CD4-positive, alpha-beta T cell (primary cell): ENCODE data around the gene ISOC2. TPM values are rescaled to one million over a fixed set of nuclear protein-coding genes. Genes with fewer than 3 reads are reported as not detected.

Experiments
- ATAC-seq: fragments of 200-7000 bp; cut with Tn5 transposase; one replicate; pipeline ENCODE4 v1.10.0; 2022; ENCODE audit warnings: mild to moderate bottlenecking; ENCODE audit not compliant: poor library complexity
- CTCF ChIA-PET: fragments of 350-600 bp; sonication (Branson Sonifier 250); formaldehyde crosslinking; loops from one replicate; lab custom pipeline; 2021; ENCODE audit warnings: antibody characterized with exemption, inconsistent platforms; lab: Charles Lee
- POLR2A ChIA-PET: fragments of 350-600 bp; sonication (Branson Sonifier 250); formaldehyde crosslinking; loops from one replicate; lab custom pipeline; 2021; ENCODE audit warnings: antibody characterized with exemption, inconsistent platforms; lab: Charles Lee
- DNase-seq, 14 experiments: peaks; one replicate each; pipeline ENCODE4 v3.0.0-alpha.2; 2013 to 2020; ENCODE audit warnings: mixed read lengths in 2 of 14
- H3K27ac ChIP-seq, 2 donors: one replicate each; pipeline versions ENCODE4 v1.5.1 to v1.7.0; 2013; ENCODE audit warnings: low read length in 2 of 2, low read depth in 1 of 2, mild to moderate bottlenecking in 1 of 2
- H3K27me3 ChIP-seq, 2 experiments: 1 replicate in 1 of 2; 2 replicates in 1 of 2; pipeline versions ENCODE4 v1.6.1 to v1.7.0; 2013; ENCODE audit warnings: low read length in 2 of 2, control low read depth in 1 of 2, mild to moderate bottlenecking in 1 of 2, moderate library complexity in 1 of 2; ENCODE audit not compliant: insufficient read depth in 2 of 2, control insufficient read depth in 1 of 2
- H3K36me3 ChIP-seq: one replicate; pipeline ENCODE4 v1.6.1; 2013; ENCODE audit warnings: low read length, control low read depth; ENCODE audit not compliant: insufficient read depth
- H3K4me1 ChIP-seq: one replicate; pipeline ENCODE4 v1.6.1; 2013; ENCODE audit warnings: low read length, control low read depth; ENCODE audit not compliant: insufficient read depth
- H3K4me3 ChIP-seq: one replicate; pipeline ENCODE4 v1.5.1; 2013; ENCODE audit warnings: mild to moderate bottlenecking, low read length, moderate library complexity
- H3K9me3 ChIP-seq, 2 experiments: 1 replicate in 1 of 2; 2 replicates in 1 of 2; pipeline versions ENCODE4 v1.6.1 to v1.7.0; 2013; ENCODE audit warnings: low read length in 2 of 2, mild to moderate bottlenecking in 2 of 2, control low read depth in 1 of 2, moderate library complexity in 1 of 2; ENCODE audit not compliant: control insufficient read depth in 1 of 2, insufficient read depth in 1 of 2
- H3K27ac Mint-ChIP-seq: one replicate; pipeline ENCODE4 v1.8.0; 2020; ENCODE audit warnings: mixed read lengths
- H3K27me3 Mint-ChIP-seq: one replicate; pipeline ENCODE4 v1.8.0; 2021; ENCODE audit warnings: mixed read lengths
- H3K36me3 Mint-ChIP-seq: one replicate; pipeline ENCODE4 v1.8.0; 2021; ENCODE audit warnings: low read depth, mixed read lengths
- H3K4me1 Mint-ChIP-seq: one replicate; pipeline ENCODE4 v1.8.0; 2021; ENCODE audit warnings: low read depth, mixed read lengths
- H3K4me3 Mint-ChIP-seq: one replicate; pipeline ENCODE4 v1.8.0; 2020; ENCODE audit warnings: mild to moderate bottlenecking, mixed read lengths
- H3K9me3 Mint-ChIP-seq: one replicate; pipeline ENCODE4 v1.8.0; 2020; ENCODE audit warnings: mixed read lengths
- CTCF ChIP-seq: fragments of 200-600 bp; IDR thresholded peaks from one replicate; pipeline ENCODE4 v1.8.0; 2022; ENCODE audit warnings: antibody characterized with exemption, mild to moderate bottlenecking
- intact Hi-C, 2 experiments: fragments of 100-400 bp; cut with DNase I in 1 of 2; cut with micrococcal nuclease in 1 of 2; formaldehyde crosslinking; loops; one replicate each; pipeline versions ENCODE4 v1.15.1 to v1.9.0; 2023 to 2025; cut with DNase I, micrococcal nuclease
- total RNA-seq, 174 experiments: library from RNA in 2 of 174; stranded (reverse) in 2 of 174; gene quantifications; one replicate each; pipeline ENCODE4 v1.2.3 and lab custom pipeline; 2021 to 2026

ISOC2 gene
- total RNA-seq, 2 experiments from 2014 or later: 1.5 to 2.2 TPM

GRCh38 chr19:55490478-55491432 is 29.3 kb upstream of the ISOC2 start:
- no peaks in the 10 kb centered on the region for H3K36me3 Mint-ChIP-seq
- peaks cover 0 to 7% of the 10 kb centered on the region in 2 experiments for H3K27me3 ChIP-seq
- no peak overlapping the region for H3K4me3 ChIP-seq
- H3K9me3 ChIP-seq: no peaks in the 10 kb centered on the region
- peaks cover 5% of the 10 kb centered on the region for H3K4me1 Mint-ChIP-seq
- intact Hi-C loops: no loop called here
- no peaks in the 10 kb centered on the region for H3K9me3 Mint-ChIP-seq
- H3K27ac Mint-ChIP-seq: no peak overlapping the region
- no peak for DNase-seq
- TF ChIP-seq CTCF: no peak
- no peaks in the 10 kb centered on the region for H3K27me3 Mint-ChIP-seq
- H3K27ac ChIP-seq: no peak overlapping the region
- peaks cover 5% of the 10 kb centered on the region for H3K4me1 ChIP-seq
- ChIA-PET CTCF (interaction anchor here (1.1 kb wide), 1 partner anchor 13 kb away, joined by 4 read pairs; no protein-coding TSS in a partner anchor), POLR2A (no interaction called here)
- no peaks in the 10 kb centered on the region for H3K36me3 ChIP-seq
- H3K4me3 Mint-ChIP-seq: no peak overlapping the region
- no peak for ATAC-seq

- H3K4me1 ChIP-seq: peaks cover 14% of the 10 kb centered on the region
- H3K4me3 ChIP-seq: no peak overlapping the region
- intact Hi-C loops: no loop called here
- no peak overlapping the region for H3K27ac ChIP-seq
- Mint-ChIP-seq H3K36me3 (no peaks in the 10 kb centered on the region), H3K4me3 (no peak overlapping the region), H3K27ac (no peak overlapping the region), H3K9me3 (no peaks in the 10 kb centered on the region), H3K27me3 (no peaks in the 10 kb centered on the region), H3K4me1 (peaks cover 11% of the 10 kb centered on the region)
- no peak for ATAC-seq
- H3K27me3 ChIP-seq: peaks cover 0 to 7% of the 10 kb centered on the region in 2 experiments
- H3K9me3 ChIP-seq: no peaks in the 10 kb centered on the region
- no peak for DNase-seq
- no peaks in the 10 kb centered on the region for H3K36me3 ChIP-seq
- no peak for TF ChIP-seq CTCF
- POLR2A ChIA-PET: interaction anchor here (1.4 kb wide), 1 partner anchor 14 kb away, joined by 4 read pairs; no protein-coding TSS in a partner anchor
- CTCF ChIA-PET: interaction anchor here (1.1 kb wide), 1 partner anchor 14 kb away, joined by 4 read pairs; no protein-coding TSS in a partner anchor
These were observed 28.5 kb upstream of the ISOC2 start for GRCh38 chr19:55489711-55490477.

GRCh38 chr19:55488986-55489710 is 27.7 kb upstream of the ISOC2 start:
- no peak for ATAC-seq
- H3K27me3 Mint-ChIP-seq: no peaks in the 10 kb centered on the region
- no peak for TF ChIP-seq CTCF

More at GRCh38 chr19:55488986-55489710, 27.7 kb upstream of the ISOC2 start:
- Histone ChIP-seq H3K4me3 (no peak overlapping the region), H3K27me3 (peaks cover 0 to 7% of the 10 kb centered on the region in 2 experiments), H3K36me3 (no peaks in the 10 kb centered on the region), H3K9me3 (no peaks in the 10 kb centered on the region), H3K4me1 (peaks cover 19% of the 10 kb centered on the region), H3K27ac (no peak overlapping the region)
- H3K36me3 Mint-ChIP-seq: no peaks in the 10 kb centered on the region
- H3K27ac Mint-ChIP-seq: no peak overlapping the region
- ChIA-PET POLR2A (interaction anchor here (1.4 kb wide), 1 partner anchor 15 kb away, joined by 4 read pairs; no protein-coding TSS in a partner anchor), CTCF (interaction anchor here (1.1 kb wide), 1 partner anchor 15 kb away, joined by 4 read pairs; no protein-coding TSS in a partner anchor)
- peaks cover 11% of the 10 kb centered on the region for H3K4me1 Mint-ChIP-seq
- no peaks in the 10 kb centered on the region for H3K9me3 Mint-ChIP-seq
- intact Hi-C loops: no loop called here
- no peak for DNase-seq
- H3K4me3 Mint-ChIP-seq: no peak overlapping the region
